HL-60 (cell line): ENCODE data around the gene NCOA5.

Experiments
- DNase-seq, 2 experiments: peaks; one replicate each; pipeline ENCODE4 v3.0.0-alpha.2; 2010 to 2020; ENCODE audit warnings: low read depth in 1 of 2, low spot score in 1 of 2
- H3K27ac ChIP-seq: fragments of 250-450 bp; sonication (Bioruptor Pico); replicated peaks from 2 replicates; pipeline ENCODE4 v1.5.1; 2020; ENCODE audit warnings: mild to moderate bottlenecking, moderate library complexity
- H3K27me3 ChIP-seq: fragments of 250-450 bp; sonication (Bioruptor Pico); 2 replicates; pipeline ENCODE4 v1.5.1; 2021; ENCODE audit warnings: mild to moderate bottlenecking, moderate library complexity; ENCODE audit not compliant: insufficient read depth, poor library complexity, severe bottlenecking
- H3K4me3 ChIP-seq: replicated peaks from 2 replicates; pipeline ENCODE4 v1.5.1; 2011; ENCODE audit warnings: mild to moderate bottlenecking, control low read depth, low read length; ENCODE audit not compliant: insufficient read depth
- GABPA ChIP-seq: IDR thresholded peaks from 2 replicates; pipeline ENCODE4 v1.6.1; 2012; ENCODE audit warnings: low read depth
- POLR2AphosphoS5 ChIP-seq: IDR thresholded peaks from 2 replicates; pipeline ENCODE4 v1.6.1; 2012; ENCODE audit warnings: low read depth
- SPI1 ChIP-seq: IDR thresholded peaks from 2 replicates; pipeline ENCODE4 v1.6.1; 2012; ENCODE audit warnings: low read depth, mild to moderate bottlenecking, borderline replicate concordance
- TF ChIP-seq, protein P1 (sequence below): IDR thresholded peaks from 2 replicates; pipeline ENCODE4 v1.6.1; 2012; ENCODE audit warnings: low read depth; ENCODE audit not compliant: insufficient replicate concordance
- TF ChIP-seq, protein P2 (sequence below): IDR thresholded peaks from one replicate; pipeline ENCODE4 v1.5.1; 2011; ENCODE audit warnings: low read length, control low read depth, inconsistent platforms; ENCODE audit not compliant: insufficient read depth

NCOA5 gene

DNA sequence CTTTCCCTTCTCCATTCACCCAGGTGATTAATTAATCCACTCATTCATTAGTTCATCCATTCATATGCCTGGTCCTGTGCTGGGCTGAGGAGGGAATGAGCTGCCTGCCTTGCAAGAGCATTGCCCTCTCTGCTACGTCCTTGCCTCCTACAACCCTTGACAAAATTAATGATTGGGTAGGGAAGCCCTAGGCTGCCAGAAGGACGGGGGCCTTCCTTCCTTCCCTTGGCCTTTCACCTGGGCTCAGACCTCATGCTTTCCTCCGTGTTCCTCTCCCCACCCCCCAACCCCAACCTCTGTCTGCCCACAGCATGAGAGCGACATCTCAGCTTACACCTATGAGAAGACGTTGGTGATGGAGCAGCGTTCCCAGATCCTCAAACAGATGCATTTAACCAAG is 35.2 kb downstream of the NCOA5 start:
- DNase-seq: no peak
- no peak overlapping the region for H3K27ac ChIP-seq
- H3K4me3 ChIP-seq: no peak overlapping the region
- TF ChIP-seq, protein P1, sequence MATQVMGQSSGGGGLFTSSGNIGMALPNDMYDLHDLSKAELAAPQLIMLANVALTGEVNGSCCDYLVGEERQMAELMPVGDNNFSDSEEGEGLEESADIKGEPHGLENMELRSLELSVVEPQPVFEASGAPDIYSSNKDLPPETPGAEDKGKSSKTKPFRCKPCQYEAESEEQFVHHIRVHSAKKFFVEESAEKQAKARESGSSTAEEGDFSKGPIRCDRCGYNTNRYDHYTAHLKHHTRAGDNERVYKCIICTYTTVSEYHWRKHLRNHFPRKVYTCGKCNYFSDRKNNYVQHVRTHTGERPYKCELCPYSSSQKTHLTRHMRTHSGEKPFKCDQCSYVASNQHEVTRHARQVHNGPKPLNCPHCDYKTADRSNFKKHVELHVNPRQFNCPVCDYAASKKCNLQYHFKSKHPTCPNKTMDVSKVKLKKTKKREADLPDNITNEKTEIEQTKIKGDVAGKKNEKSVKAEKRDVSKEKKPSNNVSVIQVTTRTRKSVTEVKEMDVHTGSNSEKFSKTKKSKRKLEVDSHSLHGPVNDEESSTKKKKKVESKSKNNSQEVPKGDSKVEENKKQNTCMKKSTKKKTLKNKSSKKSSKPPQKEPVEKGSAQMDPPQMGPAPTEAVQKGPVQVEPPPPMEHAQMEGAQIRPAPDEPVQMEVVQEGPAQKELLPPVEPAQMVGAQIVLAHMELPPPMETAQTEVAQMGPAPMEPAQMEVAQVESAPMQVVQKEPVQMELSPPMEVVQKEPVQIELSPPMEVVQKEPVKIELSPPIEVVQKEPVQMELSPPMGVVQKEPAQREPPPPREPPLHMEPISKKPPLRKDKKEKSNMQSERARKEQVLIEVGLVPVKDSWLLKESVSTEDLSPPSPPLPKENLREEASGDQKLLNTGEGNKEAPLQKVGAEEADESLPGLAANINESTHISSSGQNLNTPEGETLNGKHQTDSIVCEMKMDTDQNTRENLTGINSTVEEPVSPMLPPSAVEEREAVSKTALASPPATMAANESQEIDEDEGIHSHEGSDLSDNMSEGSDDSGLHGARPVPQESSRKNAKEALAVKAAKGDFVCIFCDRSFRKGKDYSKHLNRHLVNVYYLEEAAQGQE: no peak
- no peak for TF ChIP-seq SPI1
- TF ChIP-seq POLR2AphosphoS5: no peak
- TF ChIP-seq, protein P2, sequence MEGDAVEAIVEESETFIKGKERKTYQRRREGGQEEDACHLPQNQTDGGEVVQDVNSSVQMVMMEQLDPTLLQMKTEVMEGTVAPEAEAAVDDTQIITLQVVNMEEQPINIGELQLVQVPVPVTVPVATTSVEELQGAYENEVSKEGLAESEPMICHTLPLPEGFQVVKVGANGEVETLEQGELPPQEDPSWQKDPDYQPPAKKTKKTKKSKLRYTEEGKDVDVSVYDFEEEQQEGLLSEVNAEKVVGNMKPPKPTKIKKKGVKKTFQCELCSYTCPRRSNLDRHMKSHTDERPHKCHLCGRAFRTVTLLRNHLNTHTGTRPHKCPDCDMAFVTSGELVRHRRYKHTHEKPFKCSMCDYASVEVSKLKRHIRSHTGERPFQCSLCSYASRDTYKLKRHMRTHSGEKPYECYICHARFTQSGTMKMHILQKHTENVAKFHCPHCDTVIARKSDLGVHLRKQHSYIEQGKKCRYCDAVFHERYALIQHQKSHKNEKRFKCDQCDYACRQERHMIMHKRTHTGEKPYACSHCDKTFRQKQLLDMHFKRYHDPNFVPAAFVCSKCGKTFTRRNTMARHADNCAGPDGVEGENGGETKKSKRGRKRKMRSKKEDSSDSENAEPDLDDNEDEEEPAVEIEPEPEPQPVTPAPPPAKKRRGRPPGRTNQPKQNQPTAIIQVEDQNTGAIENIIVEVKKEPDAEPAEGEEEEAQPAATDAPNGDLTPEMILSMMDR: no peak
- no peak for TF ChIP-seq GABPA
- H3K27me3 ChIP-seq: peaks cover 2% of the 10 kb centered on the region

DNA sequence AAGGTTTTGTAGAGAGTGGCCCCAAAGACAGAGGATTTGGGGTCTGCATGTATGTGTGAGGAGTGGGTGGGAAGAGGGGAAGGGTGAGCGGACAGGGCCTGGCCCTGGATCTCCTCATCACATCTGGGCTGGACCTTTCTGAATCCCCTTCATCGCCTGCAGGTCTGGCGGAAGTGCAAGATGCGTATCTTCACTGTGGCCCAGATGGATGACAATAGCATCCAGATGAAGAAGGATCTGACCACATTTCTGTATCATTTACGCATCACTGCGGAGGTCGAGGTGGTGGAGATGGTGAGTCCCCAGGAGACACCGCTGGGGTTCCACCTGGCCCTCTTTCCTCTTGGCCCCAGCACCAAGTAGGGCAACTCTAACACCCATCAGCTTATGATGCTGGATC is 36.3 kb downstream of the NCOA5 start:
- no peak for TF ChIP-seq SPI1
- TF ChIP-seq, protein P2: no peak
- Histone ChIP-seq H3K4me3 (no peak overlapping the region), H3K27ac (no peak overlapping the region), H3K27me3 (peaks cover 2% of the 10 kb centered on the region)
- no peak for DNase-seq

GRCh38 chr20:46051556-46052308 is 38.0 kb downstream of the NCOA5 start:
- Histone ChIP-seq H3K4me3 (no peak overlapping the region), H3K27me3 (peaks cover 2% of the 10 kb centered on the region), H3K27ac (no peak overlapping the region)
- TF ChIP-seq POLR2AphosphoS5 (no peak), SPI1 (no peak), GABPA (no peak)
- TF ChIP-seq, protein P2: no peak
- TF ChIP-seq, protein P1: no peak
- no peak for DNase-seq

DNA sequence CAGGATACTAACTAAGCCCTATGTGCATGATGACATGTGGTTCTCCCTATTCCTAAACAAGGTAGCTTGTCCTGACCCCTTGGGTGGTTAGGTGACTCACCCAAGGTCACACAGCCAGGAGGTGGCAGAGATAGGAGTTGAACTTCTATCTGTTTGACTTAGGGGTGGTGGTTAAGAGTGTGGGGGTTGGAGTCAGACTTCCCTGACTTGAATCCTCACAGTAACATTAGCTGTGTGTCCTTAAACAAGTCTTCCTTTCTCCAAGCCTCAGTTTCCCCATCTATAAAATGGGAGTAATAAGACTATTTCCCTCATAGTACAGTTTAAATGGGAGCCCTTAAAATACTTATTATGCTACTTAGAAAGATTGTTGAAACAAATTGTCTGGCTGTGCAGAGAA is 38.9 kb downstream of the NCOA5 start:
- DNase-seq: no peak
- no peak overlapping the region for H3K4me3 ChIP-seq
- no peak overlapping the region for H3K27ac ChIP-seq
- peaks cover 2% of the 10 kb centered on the region for H3K27me3 ChIP-seq
- TF ChIP-seq SPI1: no peak
- TF ChIP-seq GABPA: no peak
- TF ChIP-seq, protein P2: no peak
- TF ChIP-seq, protein P1: no peak
- no peak for TF ChIP-seq POLR2AphosphoS5
